ENCODE measurements around the gene PRTFDC1. TPM values are rescaled to one million over a fixed set of nuclear protein-coding genes. Genes with fewer than 3 reads are reported as not detected.

The PRTFDC1 gene
- total and polyA plus RNA-seq, 2 of the 13 experiments (the other 11 are each of a cell fraction or from before 2014, with no cell fraction given), result not detected

DNA sequence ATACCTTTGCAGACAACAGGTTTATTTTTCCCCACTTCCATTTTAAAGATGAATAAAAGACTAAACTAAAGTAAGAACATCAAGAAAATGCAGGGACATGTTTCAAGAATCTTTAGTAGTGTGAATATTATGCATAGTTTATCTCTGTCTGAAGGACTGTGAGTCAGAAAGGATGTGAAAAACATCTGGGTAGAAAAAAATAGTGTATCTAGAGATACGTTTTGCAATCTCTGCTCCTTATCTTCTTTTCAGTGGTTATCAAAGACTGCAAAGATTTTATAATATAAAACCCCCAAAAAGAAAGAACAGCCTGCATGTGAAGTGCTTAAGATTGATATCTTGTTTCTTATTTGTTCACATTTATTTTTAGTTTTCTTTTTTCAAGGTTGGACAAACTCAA is 126.9 kb downstream of the PRTFDC1 start:
- ATAC-seq, result no peak
- intact Hi-C loops (cut with micrococcal nuclease; ENCODE audit: unreplicated experiment), result no loop called here
- no peaks in the 10 kb centered on the region for H3K79me2 ChIP-seq (ENCODE audit: insufficient read depth, low read length)
- in situ Hi-C loops (cut with HindIII; ENCODE audit: extremely low pct_ligation_motif_present, low pct_unique_long_range_greater_than_20kb), result no loop called here
- H2AFZ ChIP-seq (ENCODE audit: low read length), result no peak overlapping the region
- TF ChIP-seq, protein P1, sequence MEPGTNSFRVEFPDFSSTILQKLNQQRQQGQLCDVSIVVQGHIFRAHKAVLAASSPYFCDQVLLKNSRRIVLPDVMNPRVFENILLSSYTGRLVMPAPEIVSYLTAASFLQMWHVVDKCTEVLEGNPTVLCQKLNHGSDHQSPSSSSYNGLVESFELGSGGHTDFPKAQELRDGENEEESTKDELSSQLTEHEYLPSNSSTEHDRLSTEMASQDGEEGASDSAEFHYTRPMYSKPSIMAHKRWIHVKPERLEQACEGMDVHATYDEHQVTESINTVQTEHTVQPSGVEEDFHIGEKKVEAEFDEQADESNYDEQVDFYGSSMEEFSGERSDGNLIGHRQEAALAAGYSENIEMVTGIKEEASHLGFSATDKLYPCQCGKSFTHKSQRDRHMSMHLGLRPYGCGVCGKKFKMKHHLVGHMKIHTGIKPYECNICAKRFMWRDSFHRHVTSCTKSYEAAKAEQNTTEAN (CRISPR knock-in tag; conservative IDR thresholded peaks at IDR 0.05), result no peak
- TF ChIP-seq ZNF296 (CRISPR knock-in tag; conservative IDR thresholded peaks at IDR 0.05) (no peak), ZNF552 (CRISPR knock-in tag; IDR thresholded peaks at IDR 0.05; ENCODE audit: borderline replicate concordance) (no peak), TBP (CRISPR knock-in tag; IDR thresholded peaks at IDR 0.05) (no peak), ZNF674 (CRISPR knock-in tag; IDR thresholded peaks at IDR 0.05; ENCODE audit: low read depth) (no peak), KLF12 (CRISPR knock-in tag; IDR thresholded peaks at IDR 0.05; ENCODE audit: borderline replicate concordance) (no peak), KDM6A (CRISPR knock-in tag; IDR thresholded peaks at IDR 0.05; ENCODE audit: low read depth) (no peak), ZNF264 (CRISPR knock-in tag; IDR thresholded peaks at IDR 0.05) (no peak), NFYB (CRISPR knock-in tag; IDR thresholded peaks at IDR 0.05) (no peak)
- TF ChIP-seq, protein P2, sequence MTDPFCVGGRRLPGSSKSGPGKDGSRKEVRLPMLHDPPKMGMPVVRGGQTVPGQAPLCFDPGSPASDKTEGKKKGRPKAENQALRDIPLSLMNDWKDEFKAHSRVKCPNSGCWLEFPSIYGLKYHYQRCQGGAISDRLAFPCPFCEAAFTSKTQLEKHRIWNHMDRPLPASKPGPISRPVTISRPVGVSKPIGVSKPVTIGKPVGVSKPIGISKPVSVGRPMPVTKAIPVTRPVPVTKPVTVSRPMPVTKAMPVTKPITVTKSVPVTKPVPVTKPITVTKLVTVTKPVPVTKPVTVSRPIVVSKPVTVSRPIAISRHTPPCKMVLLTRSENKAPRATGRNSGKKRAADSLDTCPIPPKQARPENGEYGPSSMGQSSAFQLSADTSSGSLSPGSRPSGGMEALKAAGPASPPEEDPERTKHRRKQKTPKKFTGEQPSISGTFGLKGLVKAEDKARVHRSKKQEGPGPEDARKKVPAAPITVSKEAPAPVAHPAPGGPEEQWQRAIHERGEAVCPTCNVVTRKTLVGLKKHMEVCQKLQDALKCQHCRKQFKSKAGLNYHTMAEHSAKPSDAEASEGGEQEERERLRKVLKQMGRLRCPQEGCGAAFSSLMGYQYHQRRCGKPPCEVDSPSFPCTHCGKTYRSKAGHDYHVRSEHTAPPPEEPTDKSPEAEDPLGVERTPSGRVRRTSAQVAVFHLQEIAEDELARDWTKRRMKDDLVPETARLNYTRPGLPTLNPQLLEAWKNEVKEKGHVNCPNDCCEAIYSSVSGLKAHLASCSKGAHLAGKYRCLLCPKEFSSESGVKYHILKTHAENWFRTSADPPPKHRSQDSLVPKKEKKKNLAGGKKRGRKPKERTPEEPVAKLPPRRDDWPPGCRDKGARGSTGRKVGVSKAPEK (CRISPR knock-in tag; IDR thresholded peaks at IDR 0.05; ENCODE audit: borderline replicate concordance), result no peak
- TF ChIP-seq, protein P3, sequence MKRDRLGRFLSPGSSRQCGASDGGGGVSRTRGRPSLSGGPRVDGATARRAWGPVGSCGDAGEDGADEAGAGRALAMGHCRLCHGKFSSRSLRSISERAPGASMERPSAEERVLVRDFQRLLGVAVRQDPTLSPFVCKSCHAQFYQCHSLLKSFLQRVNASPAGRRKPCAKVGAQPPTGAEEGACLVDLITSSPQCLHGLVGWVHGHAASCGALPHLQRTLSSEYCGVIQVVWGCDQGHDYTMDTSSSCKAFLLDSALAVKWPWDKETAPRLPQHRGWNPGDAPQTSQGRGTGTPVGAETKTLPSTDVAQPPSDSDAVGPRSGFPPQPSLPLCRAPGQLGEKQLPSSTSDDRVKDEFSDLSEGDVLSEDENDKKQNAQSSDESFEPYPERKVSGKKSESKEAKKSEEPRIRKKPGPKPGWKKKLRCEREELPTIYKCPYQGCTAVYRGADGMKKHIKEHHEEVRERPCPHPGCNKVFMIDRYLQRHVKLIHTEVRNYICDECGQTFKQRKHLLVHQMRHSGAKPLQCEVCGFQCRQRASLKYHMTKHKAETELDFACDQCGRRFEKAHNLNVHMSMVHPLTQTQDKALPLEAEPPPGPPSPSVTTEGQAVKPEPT (CRISPR knock-in tag; IDR thresholded peaks at IDR 0.05; ENCODE audit: low read depth), result no peak
- TF ChIP-seq, protein P4, sequence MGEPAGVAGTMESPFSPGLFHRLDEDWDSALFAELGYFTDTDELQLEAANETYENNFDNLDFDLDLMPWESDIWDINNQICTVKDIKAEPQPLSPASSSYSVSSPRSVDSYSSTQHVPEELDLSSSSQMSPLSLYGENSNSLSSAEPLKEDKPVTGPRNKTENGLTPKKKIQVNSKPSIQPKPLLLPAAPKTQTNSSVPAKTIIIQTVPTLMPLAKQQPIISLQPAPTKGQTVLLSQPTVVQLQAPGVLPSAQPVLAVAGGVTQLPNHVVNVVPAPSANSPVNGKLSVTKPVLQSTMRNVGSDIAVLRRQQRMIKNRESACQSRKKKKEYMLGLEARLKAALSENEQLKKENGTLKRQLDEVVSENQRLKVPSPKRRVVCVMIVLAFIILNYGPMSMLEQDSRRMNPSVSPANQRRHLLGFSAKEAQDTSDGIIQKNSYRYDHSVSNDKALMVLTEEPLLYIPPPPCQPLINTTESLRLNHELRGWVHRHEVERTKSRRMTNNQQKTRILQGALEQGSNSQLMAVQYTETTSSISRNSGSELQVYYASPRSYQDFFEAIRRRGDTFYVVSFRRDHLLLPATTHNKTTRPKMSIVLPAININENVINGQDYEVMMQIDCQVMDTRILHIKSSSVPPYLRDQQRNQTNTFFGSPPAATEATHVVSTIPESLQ (CRISPR knock-in tag; conservative IDR thresholded peaks at IDR 0.05), result no peak
- no peaks in the 10 kb centered on the region for H3K9me3 ChIP-seq (ENCODE audit: low read length)
- no peak for FAIRE-seq
- no peak for DNase-seq (ENCODE audit: low spot score)
- H3K27me3 ChIP-seq (ENCODE audit: control insufficient read depth in 1 of 2, insufficient read depth in 2 of 2, low read length in 2 of 2), result no peaks in the 10 kb centered on the region
- BruUV-seq (replicated peaks), result no TSS peak
- WGBS (ENCODE audit: low lambda C conversion rate), result 0% methylated on average over 1 of the region's 1 CpG
- no peak overlapping the region for H3K4me3 ChIP-seq (replicated peaks in 1 of 3; ENCODE audit: insufficient read depth in 1 of 3, low read depth in 2 of 3, low read length in 3 of 3)
- POLR2A ChIA-PET, result no interaction called here
- H3K4me1 ChIP-seq (ENCODE audit: insufficient read depth, low read length), result no peaks in the 10 kb centered on the region
- H3K36me3 ChIP-seq (replicated peaks in 1 of 2; ENCODE audit: control insufficient read depth in 1 of 2, insufficient read depth in 2 of 2, low read length in 2 of 2), result no peaks in the 10 kb centered on the region
- no peaks in the 10 kb centered on the region for H4K20me1 ChIP-seq (ENCODE audit: insufficient read depth, low read length)
- H3K4me2 ChIP-seq (ENCODE audit: low read depth, low read length), result no peak overlapping the region
- no peak overlapping the region for H3K9ac ChIP-seq (ENCODE audit: insufficient read depth, low read depth, low read length)
- CTCF ChIA-PET (ENCODE audit: low intra/inter-chr PET ratio, low total read pairs), result no interaction called here
- no peak overlapping the region for H3K27ac ChIP-seq (ENCODE audit: extremely low read length, insufficient read depth, low read length)
